GM23338 (cell line): ENCODE measurements around the gene C11orf91. TPM values are rescaled to one million over a fixed set of nuclear protein-coding genes. Genes with fewer than 3 reads are reported as not detected.

Experiments
- ATAC-seq: fragments of 200-7000 bp; cut with Tn5 transposase; 3 replicates; pipeline ENCODE4 v1.9.1; 2020
- DNase-seq: peaks from one replicate; pipeline ENCODE4 v3.0.0-alpha.2; 2015; ENCODE audit warnings: low spot score
- H2AFZ ChIP-seq: fragments of 200-600 bp; sonication (generic); 2 replicates; pipeline ENCODE4 v1.8.0; 2016; ENCODE audit warnings: antibody characterized with exemption, mild to moderate bottlenecking, moderate library complexity
- H3F3A ChIP-seq: fragments of 200-600 bp; sonication (generic); replicated peaks from 2 replicates; pipeline ENCODE4 v1.8.0; 2017; ENCODE audit warnings: antibody characterized with exemption, mixed run types, low read depth
- H3K27ac ChIP-seq: fragments of 200-600 bp; sonication (generic); 2 replicates; pipeline ENCODE4 v1.6.1; 2016; ENCODE audit warnings: low read depth
- H3K27me3 ChIP-seq: fragments of 200-600 bp; sonication (generic); 2 replicates; pipeline ENCODE4 v1.8.0; 2016; ENCODE audit warnings: mild to moderate bottlenecking, mixed run types, moderate library complexity; ENCODE audit not compliant: insufficient read depth
- H3K36me3 ChIP-seq: fragments of 200-600 bp; sonication (generic); 2 replicates; pipeline ENCODE4 v1.8.0; 2016; ENCODE audit warnings: mild to moderate bottlenecking; ENCODE audit not compliant: insufficient read depth
- H3K4me1 ChIP-seq: fragments of 200-600 bp; sonication (generic); 2 replicates; pipeline ENCODE4 v1.8.0; 2016; ENCODE audit warnings: mild to moderate bottlenecking, moderate library complexity; ENCODE audit not compliant: insufficient read depth
- H3K4me2 ChIP-seq: fragments of 200-600 bp; sonication (generic); 2 replicates; pipeline ENCODE4 v1.7.1; 2017; ENCODE audit warnings: mixed run types
- H3K4me3 ChIP-seq: fragments of 200-600 bp; sonication (generic); 2 replicates; pipeline ENCODE4 v1.6.1; 2016; ENCODE audit warnings: mixed run types
- H3K79me2 ChIP-seq: fragments of 200-600 bp; sonication (generic); replicated peaks from 2 replicates; pipeline ENCODE4 v1.8.0; 2017; ENCODE audit warnings: mild to moderate bottlenecking; ENCODE audit not compliant: insufficient read depth
- H3K9me2 ChIP-seq: fragments of 200-600 bp; sonication (generic); 2 replicates; pipeline ENCODE4 v1.8.0; 2017; ENCODE audit not compliant: insufficient read depth
- H4K20me1 ChIP-seq: fragments of 200-600 bp; sonication (generic); replicated peaks from 2 replicates; pipeline ENCODE4 v1.8.0; 2017; ENCODE audit warnings: mild to moderate bottlenecking; ENCODE audit not compliant: insufficient read depth
- H3K27ac Mint-ChIP-seq: 2 replicates; pipeline ENCODE4 v1.8.0; 2020; ENCODE audit warnings: inconsistent platforms, mild to moderate bottlenecking, moderate library complexity, mixed read lengths
- H3K27me3 Mint-ChIP-seq: 3 replicates; pipeline ENCODE4 v1.8.0; 2022; ENCODE audit warnings: low read depth, mild to moderate bottlenecking, moderate library complexity, mixed read lengths, inconsistent platforms; ENCODE audit not compliant: insufficient read depth, poor library complexity
- H3K36me3 Mint-ChIP-seq: 3 replicates; pipeline ENCODE4 v1.8.0; 2021; ENCODE audit warnings: low read depth, mild to moderate bottlenecking, inconsistent platforms, moderate library complexity, mixed read lengths
- H3K4me1 Mint-ChIP-seq: 3 replicates; pipeline ENCODE4 v1.8.0; 2020; ENCODE audit warnings: mild to moderate bottlenecking, inconsistent platforms, mixed read lengths
- H3K4me3 Mint-ChIP-seq: 3 replicates; pipeline ENCODE4 v1.8.0; 2021; ENCODE audit warnings: moderate library complexity, mild to moderate bottlenecking, inconsistent platforms, mixed read lengths
- H3K9me3 Mint-ChIP-seq: 3 replicates; pipeline ENCODE4 v1.8.0; 2020; ENCODE audit warnings: moderate library complexity, mild to moderate bottlenecking, inconsistent platforms, mixed read lengths
- CREB1 ChIP-seq: fragments of 250-450 bp; sonication (Bioruptor Pico); IDR thresholded peaks from 2 replicates; pipeline ENCODE4 v1.5.0; 2020; ENCODE audit warnings: low read depth, mild to moderate bottlenecking, moderate library complexity
- EZH2 ChIP-seq: fragments of 200-600 bp; sonication (generic); IDR thresholded peaks from one replicate; pipeline ENCODE4 v1.8.0; 2017; ENCODE audit warnings: antibody characterized with exemption, mild to moderate bottlenecking, low read depth; ENCODE audit not compliant: unreplicated experiment
- EZH2phosphoT487 ChIP-seq: fragments of 200-600 bp; sonication (generic); IDR thresholded peaks from one replicate; pipeline ENCODE4 v1.8.1; 2018; ENCODE audit warnings: antibody characterized with exemption; ENCODE audit not compliant: unreplicated experiment
- JUNB ChIP-seq: IDR thresholded peaks from one replicate; pipeline ENCODE4 v1.6.1; 2016; ENCODE audit warnings: antibody characterized with exemption; ENCODE audit not compliant: unreplicated experiment
- NANOG ChIP-seq: IDR thresholded peaks from 2 replicates; pipeline ENCODE4 v1.6.1; 2016; ENCODE audit warnings: antibody characterized with exemption, borderline replicate concordance
- POLR2AphosphoS5 ChIP-seq: IDR thresholded peaks from 2 replicates; pipeline ENCODE4 v1.6.1; 2016; ENCODE audit warnings: antibody characterized with exemption, low read depth
- STAT1 ChIP-seq: IDR thresholded peaks from one replicate; pipeline ENCODE4 v1.6.1; 2016; ENCODE audit warnings: antibody characterized with exemption; ENCODE audit not compliant: unreplicated experiment
- ZNF114 ChIP-seq: fragments of 250-450 bp; sonication (Bioruptor Pico); IDR thresholded peaks from 2 replicates; pipeline ENCODE4 v1.5.0; 2020; ENCODE audit warnings: mild to moderate bottlenecking, moderate library complexity
- ZNF331 ChIP-seq: fragments of 250-450 bp; sonication (Bioruptor Pico); IDR thresholded peaks from 2 replicates; pipeline ENCODE4 v1.5.0; 2020; ENCODE audit warnings: low read depth, mild to moderate bottlenecking, moderate library complexity
- polyA plus RNA-seq: library from polyadenylated mRNA; unstranded; fragments of >200 nt; fragmentation: Nextera tagmentation; extraction: Ambion mirVana; gene quantifications from 2 replicates; pipeline ENCODE4 v1.2.1, GENCODE V29; 2016
- total RNA-seq: library from RNA; depleted of rRNA; stranded (reverse); fragments of >200 nt; shearing (Covaris generic); gene quantifications from 2 replicates; pipeline ENCODE4 v1.2.3, GENCODE V29; 2014
- TF ChIP-seq, protein P1 (sequence below): fragments of 250-450 bp; sonication (Bioruptor Pico); IDR thresholded peaks from 2 replicates; pipeline ENCODE4 v1.5.0; 2020; ENCODE audit warnings: mild to moderate bottlenecking, moderate library complexity
- TF ChIP-seq, protein P2 (sequence below), 2 experiments: fragments of 200-600 bp in 1 of 2; sonication (generic) in 1 of 2; conservative IDR thresholded peaks; 2 replicates each; pipeline versions ENCODE4 v1.5.1 to v1.6.1; 2016 to 2017; ENCODE audit warnings: antibody characterized with exemption in 2 of 2, low read depth in 2 of 2, mild to moderate bottlenecking in 2 of 2, moderate library complexity in 1 of 2
- TF ChIP-seq, protein P3 (sequence below): IDR thresholded peaks from 2 replicates; pipeline ENCODE4 v1.6.1; 2016; ENCODE audit warnings: antibody characterized with exemption

The C11orf91 gene
- total and polyA plus RNA-seq, 2 experiments from 2014 or later: not detected

DNA sequence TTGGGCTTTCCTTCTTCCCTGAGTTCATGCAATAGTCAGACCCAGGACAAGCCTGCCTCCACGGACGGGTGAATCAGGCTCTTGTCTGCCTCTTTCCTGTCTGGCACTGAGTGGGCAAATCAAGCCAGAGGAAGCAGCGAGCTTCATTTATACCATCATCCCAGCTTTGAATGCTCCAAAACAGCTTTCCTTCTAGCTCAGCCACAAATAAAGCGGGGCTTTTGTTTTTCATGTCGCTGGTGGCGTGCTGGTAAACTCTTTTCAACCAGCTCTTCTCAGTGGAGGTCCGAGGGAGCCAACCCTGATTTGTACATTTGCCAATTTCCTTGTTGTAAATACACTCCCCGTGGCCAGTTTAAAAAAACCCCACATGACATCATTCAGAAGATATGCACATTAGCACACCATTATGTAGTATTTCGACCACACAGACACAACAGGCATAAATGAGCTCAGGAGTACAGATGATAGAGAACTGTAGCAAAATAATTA lies 8.6 kb downstream of the C11orf91 start:
- DNase-seq (no peak), ATAC-seq (no peak)
- Histone ChIP-seq H3K79me2 (no peaks in the 10 kb centered on the region), H3K36me3 (no peaks in the 10 kb centered on the region), H3K9me2 (no peaks in the 10 kb centered on the region), H3K27me3 (no peaks in the 10 kb centered on the region), H2AFZ (peak overlapping the region; percentile 89), H3K27ac (no peak overlapping the region), H3F3A (no peaks in the 10 kb centered on the region), H3K4me2 (0 out of 2 replicates have a peak overlapping the region, but pooled peaks have one; percentile 26), H3K4me3 (no peak overlapping the region), H3K4me1 (peaks cover 28% of the 10 kb centered on the region), H4K20me1 (no peaks in the 10 kb centered on the region)
- TF ChIP-seq EZH2phosphoT487 (no peak), NANOG (no peak), CREB1 (CRISPR knock-in tag) (no peak), POLR2AphosphoS5 (no peak), EZH2 (no peak), STAT1 (no peak), ZNF114 (CRISPR knock-in tag) (no peak), JUNB (no peak), ZNF331 (CRISPR knock-in tag) (no peak)
- TF ChIP-seq, protein P1, sequence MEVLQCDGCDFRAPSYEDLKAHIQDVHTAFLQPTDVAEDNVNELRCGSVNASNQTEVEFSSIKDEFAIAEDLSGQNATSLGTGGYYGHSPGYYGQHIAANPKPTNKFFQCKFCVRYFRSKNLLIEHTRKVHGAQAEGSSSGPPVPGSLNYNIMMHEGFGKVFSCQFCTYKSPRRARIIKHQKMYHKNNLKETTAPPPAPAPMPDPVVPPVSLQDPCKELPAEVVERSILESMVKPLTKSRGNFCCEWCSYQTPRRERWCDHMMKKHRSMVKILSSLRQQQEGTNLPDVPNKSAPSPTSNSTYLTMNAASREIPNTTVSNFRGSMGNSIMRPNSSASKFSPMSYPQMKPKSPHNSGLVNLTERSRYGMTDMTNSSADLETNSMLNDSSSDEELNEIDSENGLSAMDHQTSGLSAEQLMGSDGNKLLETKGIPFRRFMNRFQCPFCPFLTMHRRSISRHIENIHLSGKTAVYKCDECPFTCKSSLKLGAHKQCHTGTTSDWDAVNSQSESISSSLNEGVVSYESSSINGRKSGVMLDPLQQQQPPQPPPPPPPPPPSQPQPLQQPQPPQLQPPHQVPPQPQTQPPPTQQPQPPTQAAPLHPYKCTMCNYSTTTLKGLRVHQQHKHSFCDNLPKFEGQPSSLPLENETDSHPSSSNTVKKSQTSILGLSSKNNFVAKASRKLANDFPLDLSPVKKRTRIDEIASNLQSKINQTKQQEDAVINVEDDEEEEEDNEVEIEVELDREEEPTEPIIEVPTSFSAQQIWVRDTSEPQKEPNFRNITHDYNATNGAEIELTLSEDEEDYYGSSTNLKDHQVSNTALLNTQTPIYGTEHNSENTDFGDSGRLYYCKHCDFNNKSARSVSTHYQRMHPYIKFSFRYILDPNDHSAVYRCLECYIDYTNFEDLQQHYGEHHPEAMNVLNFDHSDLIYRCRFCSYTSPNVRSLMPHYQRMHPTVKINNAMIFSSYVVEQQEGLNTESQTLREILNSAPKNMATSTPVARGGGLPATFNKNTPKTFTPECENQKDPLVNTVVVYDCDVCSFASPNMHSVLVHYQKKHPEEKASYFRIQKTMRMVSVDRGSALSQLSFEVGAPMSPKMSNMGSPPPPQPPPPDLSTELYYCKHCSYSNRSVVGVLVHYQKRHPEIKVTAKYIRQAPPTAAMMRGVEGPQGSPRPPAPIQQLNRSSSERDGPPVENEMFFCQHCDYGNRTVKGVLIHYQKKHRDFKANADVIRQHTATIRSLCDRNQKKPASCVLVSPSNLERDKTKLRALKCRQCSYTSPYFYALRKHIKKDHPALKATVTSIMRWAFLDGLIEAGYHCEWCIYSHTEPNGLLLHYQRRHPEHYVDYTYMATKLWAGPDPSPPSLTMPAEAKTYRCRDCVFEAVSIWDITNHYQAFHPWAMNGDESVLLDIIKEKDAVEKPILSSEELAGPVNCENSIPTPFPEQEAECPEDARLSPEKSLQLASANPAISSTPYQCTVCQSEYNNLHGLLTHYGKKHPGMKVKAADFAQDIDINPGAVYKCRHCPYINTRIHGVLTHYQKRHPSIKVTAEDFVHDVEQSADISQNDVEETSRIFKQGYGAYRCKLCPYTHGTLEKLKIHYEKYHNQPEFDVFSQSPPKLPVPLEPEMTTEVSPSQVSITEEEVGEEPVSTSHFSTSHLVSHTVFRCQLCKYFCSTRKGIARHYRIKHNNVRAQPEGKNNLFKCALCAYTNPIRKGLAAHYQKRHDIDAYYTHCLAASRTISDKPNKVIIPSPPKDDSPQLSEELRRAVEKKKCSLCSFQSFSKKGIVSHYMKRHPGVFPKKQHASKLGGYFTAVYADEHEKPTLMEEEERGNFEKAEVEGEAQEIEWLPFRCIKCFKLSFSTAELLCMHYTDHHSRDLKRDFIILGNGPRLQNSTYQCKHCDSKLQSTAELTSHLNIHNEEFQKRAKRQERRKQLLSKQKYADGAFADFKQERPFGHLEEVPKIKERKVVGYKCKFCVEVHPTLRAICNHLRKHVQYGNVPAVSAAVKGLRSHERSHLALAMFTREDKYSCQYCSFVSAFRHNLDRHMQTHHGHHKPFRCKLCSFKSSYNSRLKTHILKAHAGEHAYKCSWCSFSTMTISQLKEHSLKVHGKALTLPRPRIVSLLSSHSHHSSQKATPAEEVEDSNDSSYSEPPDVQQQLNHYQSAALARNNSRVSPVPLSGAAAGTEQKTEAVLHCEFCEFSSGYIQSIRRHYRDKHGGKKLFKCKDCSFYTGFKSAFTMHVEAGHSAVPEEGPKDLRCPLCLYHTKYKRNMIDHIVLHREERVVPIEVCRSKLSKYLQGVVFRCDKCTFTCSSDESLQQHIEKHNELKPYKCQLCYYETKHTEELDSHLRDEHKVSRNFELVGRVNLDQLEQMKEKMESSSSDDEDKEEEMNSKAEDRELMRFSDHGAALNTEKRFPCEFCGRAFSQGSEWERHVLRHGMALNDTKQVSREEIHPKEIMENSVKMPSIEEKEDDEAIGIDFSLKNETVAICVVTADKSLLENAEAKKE (CRISPR knock-in tag): no peak
- TF ChIP-seq, protein P2, sequence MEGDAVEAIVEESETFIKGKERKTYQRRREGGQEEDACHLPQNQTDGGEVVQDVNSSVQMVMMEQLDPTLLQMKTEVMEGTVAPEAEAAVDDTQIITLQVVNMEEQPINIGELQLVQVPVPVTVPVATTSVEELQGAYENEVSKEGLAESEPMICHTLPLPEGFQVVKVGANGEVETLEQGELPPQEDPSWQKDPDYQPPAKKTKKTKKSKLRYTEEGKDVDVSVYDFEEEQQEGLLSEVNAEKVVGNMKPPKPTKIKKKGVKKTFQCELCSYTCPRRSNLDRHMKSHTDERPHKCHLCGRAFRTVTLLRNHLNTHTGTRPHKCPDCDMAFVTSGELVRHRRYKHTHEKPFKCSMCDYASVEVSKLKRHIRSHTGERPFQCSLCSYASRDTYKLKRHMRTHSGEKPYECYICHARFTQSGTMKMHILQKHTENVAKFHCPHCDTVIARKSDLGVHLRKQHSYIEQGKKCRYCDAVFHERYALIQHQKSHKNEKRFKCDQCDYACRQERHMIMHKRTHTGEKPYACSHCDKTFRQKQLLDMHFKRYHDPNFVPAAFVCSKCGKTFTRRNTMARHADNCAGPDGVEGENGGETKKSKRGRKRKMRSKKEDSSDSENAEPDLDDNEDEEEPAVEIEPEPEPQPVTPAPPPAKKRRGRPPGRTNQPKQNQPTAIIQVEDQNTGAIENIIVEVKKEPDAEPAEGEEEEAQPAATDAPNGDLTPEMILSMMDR (conservative IDR thresholded peaks at IDR 0.05; ENCODE audit: low read depth in 2 of 2): no peak
- TF ChIP-seq, protein P3, sequence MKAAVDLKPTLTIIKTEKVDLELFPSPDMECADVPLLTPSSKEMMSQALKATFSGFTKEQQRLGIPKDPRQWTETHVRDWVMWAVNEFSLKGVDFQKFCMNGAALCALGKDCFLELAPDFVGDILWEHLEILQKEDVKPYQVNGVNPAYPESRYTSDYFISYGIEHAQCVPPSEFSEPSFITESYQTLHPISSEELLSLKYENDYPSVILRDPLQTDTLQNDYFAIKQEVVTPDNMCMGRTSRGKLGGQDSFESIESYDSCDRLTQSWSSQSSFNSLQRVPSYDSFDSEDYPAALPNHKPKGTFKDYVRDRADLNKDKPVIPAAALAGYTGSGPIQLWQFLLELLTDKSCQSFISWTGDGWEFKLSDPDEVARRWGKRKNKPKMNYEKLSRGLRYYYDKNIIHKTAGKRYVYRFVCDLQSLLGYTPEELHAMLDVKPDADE: no peak
- Mint-ChIP-seq H3K4me3 (no peak overlapping the region), H3K9me3 (no peaks in the 10 kb centered on the region; the same call in 2 of the 3 replicates), H3K27me3 (no peaks in the 10 kb centered on the region), H3K4me1 (peaks cover 36% of the 10 kb centered on the region), H3K36me3 (no peaks in the 10 kb centered on the region), H3K27ac (no peak overlapping the region)
